Stimulated activated naive CD8-positive, alpha-beta T cell treated with anti-CD3 and anti-CD28 coated beads, Interleukin-15, Interleukin-2, amounts not matched to agents 100 U/mL and 50 U/mL, for 24 hours (primary cell): Measurements from ENCODE around the gene ATG9B.
"Not testable (repeated sequence)": the region's sequence is repeated elsewhere in the genome, so short reads cannot be mapped to it uniquely, and the experiment has no call there.

Source experiments
- ATAC-seq: fragments of 150-1000 bp; cut with Tn5 transposase; one replicate; pipeline ENCODE4 v1.10.0; 2021
- DNase-seq: peaks from one replicate; pipeline ENCODE4 v3.0.0; 2021

The ATG9B gene

DNA sequence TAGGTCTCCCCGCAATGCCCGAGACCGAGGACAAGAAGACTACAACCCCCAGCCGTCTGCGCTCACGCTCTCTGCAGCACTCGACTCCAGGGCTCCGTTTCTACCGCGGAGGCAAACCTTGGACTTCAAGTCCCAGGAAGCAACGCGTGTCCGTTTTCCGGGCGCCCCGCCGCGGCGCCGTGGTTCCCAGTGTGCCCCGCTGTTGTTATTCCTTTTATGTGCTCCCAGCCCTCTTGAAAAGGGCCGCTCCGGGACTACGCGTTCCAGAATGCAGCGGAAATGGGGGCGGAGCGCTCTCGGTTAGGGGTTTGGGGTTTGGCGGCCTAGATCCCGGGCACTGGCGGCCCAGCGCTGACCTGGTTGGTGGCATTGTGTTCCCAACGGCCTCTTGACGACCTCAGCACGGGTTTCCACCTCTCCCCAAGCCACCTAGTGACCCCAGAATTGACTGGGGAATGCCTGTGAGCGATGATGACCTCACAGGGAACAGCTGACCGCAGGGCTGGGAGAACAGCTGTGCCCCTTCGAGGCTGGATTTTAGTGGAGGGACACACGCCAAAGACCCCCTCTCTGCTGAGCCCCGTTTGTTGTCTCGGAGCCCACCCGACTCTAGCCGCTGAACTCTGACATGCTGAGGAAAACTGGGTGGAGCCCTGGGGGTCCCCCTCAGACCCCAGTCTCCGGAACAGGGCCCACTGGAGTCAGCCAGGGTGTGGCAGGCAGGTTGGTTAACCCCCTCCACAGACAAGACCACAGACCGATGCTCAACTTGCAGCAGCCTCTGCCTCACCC is 33.9 kb upstream of the ATG9B start:
- peak; percentile 95 for DNase-seq
- ATAC-seq: peak; percentile 95

DNA sequence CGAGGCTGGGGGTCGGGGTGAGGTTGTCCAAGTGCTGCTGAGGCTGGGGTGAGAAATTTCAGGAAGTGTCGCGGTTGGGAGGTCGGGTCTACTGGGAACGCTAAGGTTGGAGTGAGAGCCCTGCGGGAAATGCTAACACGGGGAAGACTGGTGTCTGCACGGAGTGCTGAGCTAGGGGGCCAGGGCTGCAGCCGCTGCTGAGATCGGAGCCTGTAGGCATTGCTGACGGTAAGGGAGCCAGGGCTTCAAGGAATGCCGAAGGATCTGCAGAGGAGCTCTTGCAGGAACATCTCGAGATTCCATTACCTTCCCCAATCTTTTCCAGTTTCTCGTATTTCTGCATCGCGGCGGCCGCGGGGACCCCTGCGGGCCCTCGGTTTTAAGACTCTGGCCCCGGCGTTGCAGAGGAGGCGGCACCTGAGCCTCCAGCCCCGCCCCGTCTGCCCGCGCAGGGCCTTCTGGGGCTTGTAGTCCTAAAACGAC is 33.3 kb upstream of the ATG9B start, which contains the start of gene CDK5:
Gene CDK5 (minus strand): TSS at position 392 of the 483 bp plus-strand sequence. CDS start 49 bp downstream, at position 343.
- no peak for DNase-seq
- no peak for ATAC-seq

DNA sequence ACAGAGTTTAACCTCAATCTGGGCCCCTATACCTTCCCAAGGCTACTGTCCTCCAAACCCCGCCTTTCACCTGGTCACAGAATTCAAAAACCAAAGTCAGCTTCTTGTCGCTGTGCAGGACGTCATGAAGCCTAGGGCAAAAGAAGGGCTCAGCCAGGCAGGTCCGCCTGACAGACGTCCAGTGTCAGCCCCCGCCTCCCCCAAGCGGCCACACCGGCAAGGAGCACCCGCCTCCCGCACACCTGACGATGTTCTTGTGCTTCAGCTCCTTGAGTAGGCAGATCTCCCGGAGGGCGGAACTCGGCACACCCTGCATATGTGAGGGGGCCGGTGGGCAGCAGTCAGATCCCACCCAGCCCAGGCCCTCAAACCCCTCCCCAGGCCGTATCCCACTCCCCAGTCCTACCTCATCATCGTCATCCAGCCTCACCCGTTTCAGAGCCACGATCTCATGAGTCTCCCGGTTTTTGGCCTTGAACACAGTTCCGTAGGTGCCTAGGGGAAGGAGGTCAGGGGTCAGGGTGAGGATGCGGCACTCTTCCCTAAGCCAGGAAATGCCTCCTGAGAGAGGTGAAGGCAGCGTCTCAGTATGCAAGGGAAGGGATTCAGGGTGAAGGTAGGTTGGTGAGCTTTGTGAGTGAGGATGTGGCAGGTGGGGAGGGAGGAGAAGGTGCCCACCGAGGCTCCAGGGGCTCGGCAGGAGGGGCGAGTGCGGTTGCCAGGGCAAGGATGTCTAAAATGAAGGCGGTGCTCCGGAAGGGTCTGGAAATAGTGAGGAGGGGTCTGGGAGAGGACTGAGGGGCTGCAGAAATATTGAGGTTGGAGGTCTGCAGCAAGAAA is 32.6 kb upstream of the ATG9B start:
- DNase-seq: no peak
- ATAC-seq: no peak

DNA sequence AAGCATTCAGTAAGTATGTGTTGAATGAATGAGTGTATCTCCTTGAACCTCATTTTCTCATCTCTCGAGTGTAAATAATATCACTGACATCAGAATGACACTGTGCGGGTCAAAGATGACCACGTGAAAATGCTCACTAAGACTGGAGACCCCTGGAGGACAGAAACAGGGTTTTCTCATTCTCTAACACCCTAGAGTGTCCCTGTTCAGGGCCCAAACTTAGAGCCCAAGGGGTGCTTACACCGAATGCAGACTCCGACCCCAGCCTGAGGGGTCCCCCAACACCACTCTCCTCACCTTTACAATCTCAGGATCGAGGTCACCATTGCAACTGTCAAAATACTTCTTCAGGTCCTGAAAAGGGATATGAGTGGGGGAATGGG is 32.0 kb upstream of the ATG9B start:
- ATAC-seq: no peak
- no peak for DNase-seq

DNA sequence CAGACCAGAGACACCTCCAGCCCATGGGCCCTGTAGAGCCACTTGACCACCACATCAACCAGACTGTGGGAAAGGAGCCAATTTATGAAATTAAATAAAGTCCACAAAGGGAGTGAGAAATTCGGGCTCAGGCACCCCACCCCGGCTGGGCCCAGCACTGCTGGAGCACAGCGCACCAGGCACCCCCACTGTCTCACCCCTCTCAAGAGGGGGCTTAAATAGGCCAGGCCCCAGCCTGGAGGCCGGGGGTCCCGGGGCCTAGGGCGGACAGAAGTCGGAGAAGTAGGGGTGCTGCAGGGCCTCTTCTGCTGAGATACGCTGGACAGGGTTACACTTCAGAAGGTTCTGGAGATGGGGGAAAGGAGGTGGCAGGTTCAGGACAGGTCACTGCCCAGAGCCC is 29.5 kb upstream of the ATG9B start:
- DNase-seq (no peak), ATAC-seq (no peak)

DNA sequence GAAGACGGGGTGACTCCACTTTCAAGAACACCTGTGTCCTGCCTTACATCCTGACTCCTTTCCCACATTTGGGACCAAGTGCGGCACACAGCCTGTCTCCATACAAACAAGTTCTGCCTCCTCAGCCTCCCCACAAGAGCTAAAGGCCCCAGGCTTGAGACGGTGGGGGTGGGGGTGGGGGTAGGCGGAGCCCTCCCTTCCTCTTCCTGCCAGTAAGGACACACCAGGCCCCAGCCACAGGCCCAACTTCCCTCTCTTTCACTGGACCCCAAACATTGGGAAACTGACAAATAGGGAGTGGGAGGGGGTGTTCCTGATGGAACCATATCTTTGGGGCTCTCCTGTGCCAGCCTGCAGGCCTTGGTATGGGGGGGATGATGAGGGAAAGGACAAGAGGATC is 28.8 kb upstream of the ATG9B start:
- ATAC-seq (no peak), DNase-seq (no peak)

DNA sequence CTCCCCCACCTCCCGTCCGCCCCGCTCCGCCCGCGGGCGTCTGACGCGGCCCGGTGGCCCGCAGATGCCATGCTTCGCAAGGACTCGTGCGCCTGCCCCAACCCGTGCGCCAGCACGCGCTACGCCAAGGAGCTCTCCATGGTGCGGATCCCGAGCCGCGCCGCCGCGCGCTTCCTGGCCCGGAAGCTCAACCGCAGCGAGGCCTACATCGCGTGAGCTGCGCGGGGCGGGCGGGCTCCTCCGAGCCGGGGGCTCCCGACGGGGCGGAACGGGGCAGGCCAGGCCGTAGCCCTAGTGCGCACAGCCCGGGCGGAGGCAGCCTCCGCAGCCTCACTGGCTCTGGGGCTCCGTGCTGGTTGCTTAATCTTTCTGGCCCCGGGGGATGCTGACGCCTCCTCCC is 26.8 kb upstream of the ATG9B start:
- peak; percentile 62 for ATAC-seq
- DNase-seq: peak; percentile 57

DNA sequence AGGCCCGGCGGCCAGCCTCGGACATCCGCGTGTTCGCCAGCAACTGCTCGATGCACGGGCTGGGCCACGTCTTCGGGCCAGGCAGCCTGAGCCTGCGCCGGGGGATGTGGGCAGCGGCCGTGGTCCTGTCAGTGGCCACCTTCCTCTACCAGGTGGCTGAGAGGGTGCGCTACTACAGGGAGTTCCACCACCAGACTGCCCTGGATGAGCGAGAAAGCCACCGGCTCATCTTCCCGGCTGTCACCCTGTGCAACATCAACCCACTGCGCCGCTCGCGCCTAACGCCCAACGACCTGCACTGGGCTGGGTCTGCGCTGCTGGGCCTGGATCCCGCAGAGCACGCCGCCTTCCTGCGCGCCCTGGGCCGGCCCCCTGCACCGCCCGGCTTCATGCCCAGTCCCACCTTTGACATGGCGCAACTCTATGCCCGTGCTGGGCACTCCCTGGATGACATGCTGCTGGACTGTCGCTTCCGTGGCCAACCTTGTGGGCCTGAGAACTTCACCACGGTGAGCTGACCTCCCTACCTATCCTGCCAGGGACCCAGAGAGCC is 24.7 kb upstream of the ATG9B start:
- DNase-seq: no peak
- no peak for ATAC-seq

DNA sequence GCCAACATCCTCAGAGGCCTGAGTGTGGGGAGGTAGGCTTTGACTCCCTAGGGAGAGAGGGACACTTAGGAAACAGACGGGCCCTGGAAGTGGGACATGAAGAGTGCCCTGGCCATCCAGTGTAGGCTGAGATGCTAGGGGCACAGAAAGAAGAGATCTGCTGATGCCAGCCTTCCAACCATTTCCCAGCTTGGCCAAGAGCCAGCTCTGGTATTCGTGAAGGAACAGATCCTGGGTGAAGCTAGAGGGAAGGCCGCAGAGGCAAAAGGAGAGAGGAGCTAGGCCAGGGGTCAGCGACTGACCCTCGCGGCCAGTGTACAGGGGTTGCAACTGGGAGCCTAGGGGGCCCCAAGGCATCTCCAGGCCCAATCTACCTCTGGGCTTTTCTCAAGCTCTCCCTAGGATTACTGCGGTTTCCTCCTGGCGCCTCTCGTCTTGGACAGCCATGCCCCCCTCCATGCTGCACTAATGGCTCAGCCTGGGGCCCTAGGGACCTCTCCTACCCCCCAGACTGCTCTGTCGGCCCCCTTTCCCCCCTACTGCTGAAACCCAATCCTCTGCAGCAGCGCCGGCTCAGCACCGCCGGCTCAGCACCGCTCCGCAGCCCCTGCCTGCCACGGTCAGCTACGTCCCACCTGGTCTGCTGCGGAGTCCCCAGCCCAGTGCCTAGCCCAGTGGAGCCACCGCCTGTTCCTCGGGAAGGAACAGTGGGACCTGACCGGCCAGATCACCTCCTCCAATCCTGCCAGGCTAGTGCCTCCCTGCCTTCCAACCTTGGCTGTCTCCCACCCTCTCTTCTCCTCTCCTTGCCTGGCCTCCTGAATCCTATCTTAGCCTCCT is 23.9 kb upstream of the ATG9B start, which contains the start of gene ASIC3:
Gene ASIC3 (plus strand): TSS at position 556 of the 840 bp plus-strand sequence. CDS start 355 bp downstream, outside the sequence.
- ATAC-seq: no peak
- DNase-seq: no peak

DNA sequence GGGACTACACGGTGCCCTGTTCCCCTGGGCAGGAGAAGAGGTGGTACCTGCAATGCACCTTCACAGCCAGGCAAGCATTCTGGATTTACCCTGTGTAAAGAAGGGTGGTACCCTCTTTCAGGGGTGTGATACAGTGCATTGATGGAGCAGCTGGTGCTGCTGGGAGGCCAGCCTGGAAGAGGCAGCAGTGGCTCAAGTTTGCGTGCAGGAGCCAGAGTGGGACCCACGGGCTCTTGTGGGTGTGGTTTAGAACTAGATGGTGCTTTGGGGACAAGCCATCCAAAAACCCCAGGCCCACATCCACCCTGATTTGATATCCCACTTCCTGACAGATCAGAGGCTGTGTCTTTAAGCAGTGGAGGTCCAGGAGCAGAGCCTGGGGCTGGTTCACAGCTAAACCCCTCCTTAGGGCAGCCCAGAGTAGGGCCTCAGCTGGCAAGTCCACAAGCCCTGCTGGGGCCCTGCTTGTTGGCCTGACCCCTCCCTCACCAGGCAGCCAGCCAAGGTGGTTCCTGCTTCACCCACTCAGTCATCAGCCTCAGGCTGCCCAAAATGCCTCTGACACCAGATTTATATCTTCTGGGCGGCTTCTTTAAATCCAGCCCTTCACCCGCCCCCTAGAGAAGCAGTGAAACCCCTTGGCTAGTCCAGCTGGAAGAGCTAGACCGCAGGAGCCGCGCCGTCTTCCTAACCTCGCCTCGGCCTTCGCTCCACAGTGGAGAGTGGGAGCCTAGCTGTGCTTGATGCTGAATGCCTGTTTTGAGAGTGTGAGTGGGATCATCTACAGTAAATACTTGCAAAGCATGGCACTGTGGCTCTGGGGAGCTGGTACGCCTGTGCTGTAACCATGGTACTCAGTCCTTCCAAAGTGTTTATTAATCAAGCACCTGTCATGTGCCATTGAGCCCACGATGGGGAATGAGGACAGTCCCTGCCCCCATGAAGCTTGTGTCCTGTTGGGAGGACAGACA is 22.6 kb upstream of the ATG9B start:
- ATAC-seq: no peak
- DNase-seq: no peak

DNA sequence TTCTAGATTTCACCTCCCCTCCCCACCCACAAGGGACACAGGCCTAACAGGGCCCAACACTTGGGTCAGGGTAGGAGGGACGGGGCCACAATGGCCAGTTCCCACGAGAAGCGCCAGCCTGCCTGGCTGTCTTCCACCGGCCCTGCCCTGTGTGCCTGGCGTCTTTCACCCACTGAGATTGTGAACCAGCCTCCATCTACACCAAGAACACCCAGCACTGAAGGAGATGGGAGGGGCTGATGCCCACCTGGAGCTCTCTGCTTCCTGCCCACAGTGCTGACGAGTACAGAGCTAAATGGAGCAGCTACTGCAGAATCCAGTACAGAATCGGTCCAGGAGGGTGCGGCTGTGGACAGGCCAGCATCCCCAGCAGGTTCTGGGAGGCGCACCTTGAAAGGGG is 21.7 kb upstream of the ATG9B start:
- ATAC-seq (no peak), DNase-seq (no peak)

DNA sequence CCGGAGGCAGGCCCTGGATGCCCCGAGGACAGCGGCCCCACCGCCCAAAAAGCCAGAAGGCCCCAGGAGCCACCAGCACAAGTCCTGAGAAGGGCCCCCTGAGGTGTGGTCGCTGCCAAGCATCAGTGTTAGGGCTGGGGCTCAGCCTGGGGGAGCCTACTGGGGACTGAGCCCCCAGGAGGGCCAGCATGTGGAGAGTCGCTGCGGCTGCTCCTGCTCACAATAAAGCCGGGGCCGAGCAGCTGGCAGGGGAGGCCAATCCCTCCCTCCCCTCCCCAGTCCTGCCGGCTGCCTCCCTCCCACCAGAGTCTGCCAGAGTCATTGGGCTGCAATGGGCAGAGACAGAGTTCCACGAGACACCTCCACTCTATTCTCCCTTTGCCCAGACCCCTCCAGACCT is 21.0 kb upstream of the ATG9B start:
- DNase-seq: no peak
- no peak for ATAC-seq

DNA sequence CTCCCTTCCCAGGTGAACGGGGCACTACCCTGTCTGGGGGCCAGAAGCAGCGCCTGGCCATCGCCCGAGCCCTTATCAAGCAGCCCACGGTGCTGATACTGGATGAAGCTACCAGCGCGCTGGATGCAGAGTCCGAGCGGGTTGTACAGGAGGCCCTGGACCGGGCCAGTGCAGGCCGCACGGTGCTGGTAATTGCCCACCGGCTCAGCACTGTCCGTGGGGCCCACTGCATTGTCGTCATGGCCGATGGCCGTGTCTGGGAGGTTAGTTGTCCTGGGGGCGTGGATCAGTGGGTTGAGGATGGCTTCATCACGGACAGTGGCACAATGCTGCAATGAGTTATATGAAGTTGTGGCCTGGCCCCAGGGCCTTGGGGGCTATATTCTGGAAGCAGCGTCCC is 19.7 kb upstream of the ATG9B start:
- ATAC-seq: no peak
- DNase-seq: no peak

DNA sequence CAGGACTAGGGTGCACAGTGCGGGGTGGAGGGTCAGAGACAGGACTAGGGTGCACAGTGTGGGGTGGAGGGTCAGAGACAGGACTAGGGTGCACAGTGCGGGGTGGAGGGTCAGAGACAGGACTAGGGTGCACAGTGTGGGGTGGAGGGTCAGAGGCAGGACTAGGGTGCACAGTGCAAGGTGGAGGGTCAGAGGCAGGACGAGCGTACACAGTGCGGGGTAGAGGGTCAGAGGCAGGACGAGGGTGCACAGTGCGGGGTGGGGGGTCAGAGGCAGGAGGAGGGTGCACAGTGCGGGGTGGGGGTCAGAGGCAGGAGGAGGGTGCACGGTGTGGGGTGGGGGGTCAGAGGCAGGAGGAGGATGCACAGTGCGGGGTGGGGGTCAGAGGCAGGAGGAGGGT is 19.2 kb upstream of the ATG9B start:
- not testable (repeated sequence) for DNase-seq, ATAC-seq

DNA sequence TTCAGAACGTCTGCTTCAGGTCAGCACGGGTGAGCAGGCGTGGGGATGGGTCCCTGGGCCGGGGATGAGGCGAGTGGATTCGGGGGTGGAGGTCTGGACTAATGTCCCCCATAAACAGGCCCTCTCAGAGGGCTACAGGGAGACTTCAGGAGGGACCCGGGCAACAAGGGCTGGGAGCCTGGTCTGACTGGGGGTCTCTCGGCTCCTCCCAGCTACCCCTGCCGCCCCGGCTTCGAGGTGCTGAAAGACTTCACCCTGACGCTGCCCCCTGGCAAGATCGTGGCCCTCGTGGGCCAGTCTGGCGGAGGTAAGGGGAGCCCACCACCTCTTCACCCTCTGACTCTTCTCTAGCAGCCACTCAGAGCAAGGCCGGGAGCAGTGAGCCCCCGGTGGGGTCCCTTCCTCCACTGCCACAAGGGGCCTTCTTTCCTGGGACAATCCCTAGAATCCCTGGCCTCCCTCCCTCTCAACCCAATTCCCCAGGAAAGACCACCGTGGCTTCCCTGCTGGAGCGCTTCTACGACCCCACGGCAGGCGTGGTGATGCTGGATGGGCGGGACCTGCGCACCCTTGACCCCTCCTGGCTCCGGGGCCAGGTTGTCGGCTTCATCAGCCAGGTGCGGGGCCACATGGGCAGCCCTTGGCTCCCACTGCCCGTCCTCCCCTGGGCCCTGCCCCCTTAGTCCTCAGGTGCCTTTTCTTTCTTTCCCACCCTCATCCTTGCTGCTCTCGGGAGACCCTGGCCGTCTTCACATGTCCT is 16.5 kb upstream of the ATG9B start:
- no peak for DNase-seq
- no peak for ATAC-seq

DNA sequence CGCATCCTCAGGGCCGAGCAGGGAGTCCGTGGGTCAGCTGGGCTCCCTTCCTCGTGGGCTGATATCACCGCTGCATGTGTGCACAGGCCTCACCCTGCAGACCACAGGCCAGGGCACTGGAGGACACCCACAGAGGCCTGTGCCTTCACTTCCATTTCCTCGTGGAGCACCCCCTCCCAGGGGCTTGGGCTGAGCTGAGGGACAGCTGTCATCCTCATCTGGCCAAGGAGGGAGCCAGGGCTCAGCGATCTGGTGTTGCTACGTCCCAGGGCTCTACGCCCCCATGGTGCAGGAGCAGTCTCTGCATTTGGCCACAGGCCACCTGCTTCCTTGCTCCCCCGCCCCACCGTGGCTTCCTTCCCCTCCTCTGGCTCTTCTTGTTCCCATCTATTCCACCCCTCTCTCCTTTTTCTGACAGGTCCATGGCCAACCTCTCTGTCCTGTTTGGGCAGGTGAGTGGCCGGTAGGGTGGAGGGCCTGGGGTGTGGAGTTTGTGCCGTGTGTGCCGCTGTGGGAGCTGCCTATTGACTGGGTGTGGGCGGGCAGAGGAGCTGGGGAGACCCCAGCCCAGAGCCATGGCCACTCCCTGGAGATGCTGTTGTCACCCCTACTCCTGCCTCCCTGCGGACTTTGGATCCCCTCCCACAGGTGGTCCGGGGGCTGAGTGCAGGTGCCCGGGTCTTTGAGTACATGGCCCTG is 15.7 kb upstream of the ATG9B start:
- DNase-seq: no peak
- ATAC-seq: no peak

DNA sequence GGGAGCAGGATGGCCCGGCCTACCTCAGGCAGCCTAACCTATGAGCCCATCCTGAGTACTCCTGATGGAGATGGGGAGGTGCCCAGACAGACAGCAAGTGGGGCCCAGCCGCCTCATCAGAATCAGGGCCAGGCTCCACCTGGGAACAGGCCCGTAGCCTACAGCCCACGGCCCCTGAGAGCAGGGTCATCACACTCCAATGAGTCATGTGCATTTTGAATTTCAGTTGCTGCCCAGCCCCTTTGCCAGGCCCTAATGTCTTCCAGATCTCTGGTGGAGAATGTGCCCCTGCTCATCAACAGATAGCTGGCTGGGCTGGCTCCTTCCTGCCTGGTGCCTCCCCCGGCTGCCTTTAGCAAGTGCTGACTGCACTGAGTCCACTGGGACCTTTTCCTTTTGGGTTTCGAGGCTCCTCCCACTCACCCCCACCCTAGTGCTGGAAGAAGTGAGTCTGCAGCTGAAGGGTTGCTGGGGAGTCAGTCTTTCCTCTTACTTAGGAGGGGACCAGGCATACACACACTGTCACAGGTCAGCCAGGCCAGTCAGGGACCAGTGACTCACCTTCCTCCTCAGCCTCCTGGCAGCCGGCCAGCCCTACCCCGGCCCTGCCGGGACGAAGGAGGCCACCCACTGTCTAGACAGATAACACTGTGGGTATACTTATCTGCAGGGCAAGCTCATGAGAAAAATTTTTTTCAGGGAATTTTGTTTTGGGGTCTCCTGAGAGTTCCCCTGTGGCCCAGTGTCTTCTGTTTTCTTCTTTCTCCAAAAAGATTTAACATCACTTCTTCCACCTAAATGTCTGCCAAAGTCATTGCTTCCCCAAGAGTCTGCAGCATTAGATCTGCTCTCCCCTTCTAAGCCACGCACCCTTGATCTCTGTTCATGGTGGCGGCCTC is 14.9 kb upstream of the ATG9B start:
- ATAC-seq: peak; percentile 95
- peak; percentile 89 for DNase-seq

DNA sequence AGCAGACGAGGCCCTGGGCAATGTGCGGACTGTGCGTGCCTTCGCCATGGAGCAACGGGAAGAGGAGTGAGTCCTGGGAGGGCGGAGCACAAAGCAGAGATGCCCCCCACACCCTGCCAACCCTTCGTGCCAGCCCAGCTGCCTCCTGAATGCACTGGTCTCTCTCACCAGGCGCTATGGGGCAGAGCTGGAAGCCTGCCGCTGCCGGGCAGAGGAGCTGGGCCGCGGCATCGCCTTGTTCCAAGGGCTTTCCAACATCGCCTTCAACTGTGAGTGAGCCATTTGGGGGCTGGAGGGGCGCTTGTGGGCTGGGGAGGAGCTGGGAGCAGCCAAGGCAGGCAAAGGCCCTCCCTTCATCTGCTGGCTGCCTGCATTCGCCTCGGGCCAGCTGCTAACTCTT is 11.6 kb upstream of the ATG9B start:
- ATAC-seq: no peak
- no peak for DNase-seq
